CD4-positive, alpha-beta T cell treated with Interleukin-21 for 1 hour (primary cell): ENCODE measurements around the gene NLGN1.
A peak's percentile ranks its signal among the peaks of the same experiment; 100 is the strongest.
"Not testable (repeated sequence)": the region's sequence is repeated elsewhere in the genome, so short reads cannot be mapped to it uniquely, and the experiment has no call there.

ENCODE experiments used
- DNase-seq: peaks from one replicate; pipeline ENCODE4 v3.0.0-alpha.2; 2020

Gene NLGN1

GRCh38 chr3:173397161-173398110 lies at the start of gene NLGN1:
NLGN1 (plus strand) TSS chr3:173397744.
- DNase-seq: no peak

DNA sequence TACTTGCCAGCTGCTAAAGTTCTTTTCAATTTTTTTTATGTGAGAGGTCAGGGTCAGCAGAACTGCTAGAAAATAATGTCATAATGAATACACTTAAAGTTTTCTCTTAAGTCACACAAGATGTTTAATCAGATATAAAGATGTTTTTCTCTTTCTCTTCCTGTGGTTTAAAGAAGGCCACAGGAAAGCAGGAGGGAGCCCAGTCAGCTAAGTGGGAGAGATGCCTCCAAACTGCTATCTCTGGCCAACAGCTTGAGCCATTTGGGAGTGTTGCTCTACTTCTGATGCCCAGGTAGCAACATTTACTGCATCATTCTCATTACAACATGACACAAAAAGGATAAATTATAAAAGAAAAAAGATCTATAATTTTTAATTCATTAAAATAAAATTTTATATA lies 45.7 kb upstream of the NLGN1 start:
- DNase-seq: no peak

DNA sequence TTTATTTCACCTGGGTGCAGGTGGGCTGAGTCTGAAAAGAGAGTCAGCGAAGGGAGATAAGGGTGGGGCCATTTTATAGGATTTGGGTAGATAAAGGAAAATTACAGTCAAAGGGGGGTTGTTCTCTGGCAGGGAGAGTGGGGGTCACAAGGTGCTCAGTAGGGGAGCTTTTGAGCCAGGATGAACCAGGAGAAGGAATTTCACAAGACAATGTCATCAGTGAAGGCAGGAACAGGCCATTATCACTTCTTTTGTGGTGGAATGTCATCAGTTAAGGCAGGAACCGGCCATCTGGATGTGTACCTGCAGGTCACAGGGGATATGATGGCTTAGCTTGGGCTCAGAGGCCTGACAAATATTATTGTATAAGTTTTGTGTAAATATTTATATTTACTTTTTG lies 44.4 kb upstream of the NLGN1 start:
- DNase-seq: not testable (repeated sequence)

DNA sequence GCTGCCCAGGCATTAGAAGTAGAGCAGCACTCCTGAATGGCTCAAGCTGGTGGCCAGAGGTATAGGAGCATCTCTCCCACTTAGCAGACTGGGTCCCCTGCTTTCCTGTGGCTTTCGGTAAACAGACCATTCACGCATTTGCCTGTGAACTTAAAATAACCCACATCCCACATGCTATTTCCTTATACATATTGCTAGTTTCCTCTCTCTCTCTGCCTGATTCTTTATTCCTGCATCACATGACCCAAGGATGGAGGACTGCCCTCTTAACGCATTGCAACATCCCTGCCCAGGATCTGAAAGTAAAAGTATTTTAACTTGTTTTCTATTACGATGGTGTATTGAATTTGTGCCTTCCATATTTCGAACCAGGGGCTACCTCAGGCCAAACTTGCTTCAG lies 43.4 kb upstream of the NLGN1 start:
- no peak for DNase-seq

DNA sequence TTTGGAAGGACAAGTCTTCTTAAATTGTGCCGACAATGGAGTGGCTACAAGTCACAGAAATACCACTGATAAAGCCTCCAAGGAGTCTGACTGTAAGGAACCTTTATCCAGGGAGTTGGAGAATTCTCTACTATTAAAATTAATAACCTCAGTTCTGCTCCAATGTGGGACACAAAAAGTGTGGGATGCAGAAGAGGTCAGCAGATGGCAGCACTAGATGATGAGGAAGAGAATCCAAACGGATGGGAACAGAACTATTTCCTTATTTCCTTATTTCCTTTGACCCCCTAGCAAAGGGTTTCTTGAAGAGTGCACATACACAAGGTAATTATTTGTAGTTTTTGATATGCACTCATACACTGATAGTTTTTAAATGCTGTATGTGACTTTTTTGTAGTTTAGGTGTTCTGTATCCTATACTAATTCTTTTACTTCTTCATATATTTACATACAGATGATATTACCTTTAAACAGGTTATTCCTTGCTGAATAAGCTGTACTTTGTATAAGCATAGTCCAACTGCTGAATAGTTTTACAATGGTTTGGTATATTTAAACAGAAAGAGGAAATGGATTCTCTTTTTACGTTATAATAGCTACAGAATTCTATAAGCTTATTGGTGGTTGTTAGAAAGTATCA lies 25.6 kb upstream of the NLGN1 start:
- no peak for DNase-seq

- no peak for DNase-seq
Observed at GRCh38 chr3:173380681-173381080, 16.9 kb upstream of the NLGN1 start.

DNA sequence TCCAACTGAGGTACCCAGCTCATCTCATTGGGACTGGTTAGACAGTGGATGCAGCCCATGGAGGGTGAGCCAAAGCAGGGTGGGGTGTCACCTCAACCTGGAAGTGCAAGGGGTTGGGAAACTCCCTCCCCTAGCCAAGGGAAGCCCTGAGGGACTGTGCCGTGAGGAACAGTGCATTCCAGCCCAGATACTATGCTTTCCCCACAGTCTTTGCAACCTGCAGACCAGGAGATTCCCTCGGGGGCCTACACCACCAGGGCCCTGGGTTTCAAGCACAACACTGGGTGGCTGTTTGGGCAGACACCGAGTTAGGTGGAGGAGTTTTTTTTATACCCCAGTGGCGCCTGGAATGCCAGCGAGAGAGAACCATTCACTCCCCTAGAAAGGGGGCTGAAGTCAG lies 15.6 kb upstream of the NLGN1 start:
- not testable (repeated sequence) for DNase-seq

- no peak for DNase-seq
Observed at GRCh38 chr3:173395073-173395411, 2.5 kb upstream of the NLGN1 start.

DNA sequence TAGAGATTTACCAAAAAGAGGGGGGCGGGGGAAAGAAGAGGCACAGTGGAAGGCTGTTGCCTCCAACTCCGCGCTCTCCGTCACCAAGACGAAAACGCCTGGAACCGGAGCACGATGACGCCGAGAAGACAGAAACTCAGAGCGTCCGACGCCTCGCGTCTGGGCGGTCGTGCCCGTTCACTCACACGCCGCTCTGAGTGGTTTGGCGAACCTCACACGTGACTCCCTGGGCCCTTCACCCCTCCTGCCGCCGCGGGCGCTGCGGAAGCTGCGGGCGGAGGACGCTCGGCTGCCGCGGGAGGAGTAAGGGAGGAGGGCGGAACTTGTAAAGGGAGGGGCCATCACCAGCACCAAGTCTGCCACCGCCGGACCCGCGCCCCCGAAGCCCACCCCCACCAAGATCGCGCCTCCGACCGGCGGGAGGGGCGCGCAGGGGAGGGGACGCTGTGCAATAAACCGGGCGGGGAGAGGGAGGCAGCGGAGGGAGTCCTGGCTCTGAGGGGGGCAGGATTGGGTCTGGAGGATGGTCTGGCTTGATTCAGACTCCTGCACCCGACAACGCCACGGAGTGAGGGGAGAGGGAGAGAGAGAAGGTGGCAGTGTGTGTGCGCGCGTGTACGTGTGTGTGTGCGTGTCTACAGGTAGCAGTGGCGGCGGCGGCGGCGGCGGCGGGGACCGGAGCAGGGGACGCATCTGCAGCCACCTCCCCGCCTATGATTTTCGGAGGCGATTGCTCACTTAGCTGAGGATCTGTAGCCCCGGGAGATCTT lies 1.9 kb upstream of the NLGN1 start:
- DNase-seq: peak; percentile 34

GRCh38 chr3:173396191-173397041 lies 1.1 kb upstream of the NLGN1 start:
- no peak for DNase-seq

GRCh38 chr3:173398111-173398479 lies 551 bp downstream of the NLGN1 start:
- DNase-seq: no peak

DNA sequence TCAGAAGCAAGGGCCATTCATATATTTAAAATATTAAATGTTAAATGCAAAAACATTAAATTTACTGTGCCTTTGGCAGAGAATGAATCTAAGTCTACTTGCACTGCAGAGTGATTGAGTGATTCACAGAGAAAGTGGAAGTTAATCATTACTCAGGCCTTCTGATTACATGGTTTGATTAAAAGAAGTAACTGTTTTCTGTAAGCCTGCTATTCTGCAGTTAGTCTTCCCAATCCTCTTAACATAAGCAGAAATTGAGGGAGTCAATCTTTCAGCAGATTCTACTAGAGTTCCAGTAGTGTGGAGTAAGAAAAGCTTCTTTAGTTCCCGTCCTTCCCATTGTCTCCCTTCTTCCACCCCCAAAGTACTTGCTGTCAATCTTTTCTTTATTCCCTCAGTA lies 1.5 kb downstream of the NLGN1 start:
- no peak for DNase-seq

DNA sequence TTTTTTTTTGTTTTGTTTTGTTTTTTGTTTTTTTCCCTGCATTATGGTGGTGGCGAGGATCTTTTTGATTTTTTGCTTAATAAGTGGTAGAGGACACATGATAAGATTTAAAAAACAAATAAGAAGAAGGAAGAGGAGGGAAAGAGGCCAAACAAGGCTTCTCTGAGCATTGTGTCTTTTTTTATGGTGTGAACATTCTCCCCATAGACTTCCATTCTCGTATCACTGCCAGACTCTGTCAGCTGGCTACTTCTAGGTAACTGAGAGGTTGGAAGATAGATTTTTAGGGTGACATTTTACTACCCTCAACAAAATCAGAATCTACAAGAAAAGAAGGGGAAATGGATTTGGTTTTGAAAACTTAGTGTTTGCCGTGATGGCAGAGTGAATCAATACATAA lies 3.8 kb downstream of the NLGN1 start:
- no peak for DNase-seq

- no peak for DNase-seq
Observed at GRCh38 chr3:173402656-173403055, 5.1 kb downstream of the NLGN1 start.

GRCh38 chr3:173403376-173403775 lies 5.8 kb downstream of the NLGN1 start:
- no peak for DNase-seq

- DNase-seq: no peak
Observed at GRCh38 chr3:173404156-173404555, 6.6 kb downstream of the NLGN1 start.

DNA sequence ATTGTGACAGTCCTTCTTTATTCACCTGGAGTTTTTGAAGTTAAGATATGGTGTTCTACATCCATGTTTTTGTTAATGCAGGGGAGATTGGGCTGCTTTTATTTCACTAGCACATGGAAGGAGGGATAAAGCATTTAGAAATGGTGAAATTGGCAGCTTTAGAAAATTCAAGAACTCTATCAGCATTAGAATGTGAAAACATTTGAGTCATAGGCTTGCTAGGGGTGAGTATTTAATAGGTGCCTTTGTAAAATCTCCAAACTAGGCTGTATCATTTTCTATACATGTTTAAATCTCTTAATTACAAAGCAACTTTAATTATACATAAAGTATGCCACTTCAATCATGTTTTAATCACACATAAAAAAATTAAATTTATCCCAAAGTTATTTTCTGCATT lies 12.9 kb downstream of the NLGN1 start:
- DNase-seq: no peak

DNA sequence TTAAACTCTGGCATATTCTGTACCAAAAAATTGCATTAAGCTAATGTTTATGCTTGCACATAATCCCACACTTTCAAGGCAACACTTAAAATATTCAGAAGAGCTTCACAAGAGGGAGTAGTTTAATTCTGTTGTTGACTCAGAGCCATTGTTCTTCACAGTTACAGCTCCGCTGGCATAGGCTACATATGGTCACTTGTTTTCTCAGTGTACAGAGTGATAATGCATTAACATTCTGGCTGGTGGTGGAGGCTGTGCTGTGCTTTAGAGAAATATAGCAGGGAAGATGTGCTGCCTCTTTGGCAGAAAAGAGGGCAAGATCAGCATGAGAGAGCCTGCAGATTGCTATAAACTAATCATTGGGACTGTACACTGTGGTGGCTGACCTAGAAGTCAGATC lies 13.3 kb downstream of the NLGN1 start:
- DNase-seq: no peak

- DNase-seq: no peak
Observed at GRCh38 chr3:173411375-173411973, 13.9 kb downstream of the NLGN1 start.

- no peak for DNase-seq
Observed at GRCh38 chr3:173416070-173416469, 18.5 kb downstream of the NLGN1 start.

GRCh38 chr3:173429076-173429475 lies 31.5 kb downstream of the NLGN1 start:
- DNase-seq: no peak

DNA sequence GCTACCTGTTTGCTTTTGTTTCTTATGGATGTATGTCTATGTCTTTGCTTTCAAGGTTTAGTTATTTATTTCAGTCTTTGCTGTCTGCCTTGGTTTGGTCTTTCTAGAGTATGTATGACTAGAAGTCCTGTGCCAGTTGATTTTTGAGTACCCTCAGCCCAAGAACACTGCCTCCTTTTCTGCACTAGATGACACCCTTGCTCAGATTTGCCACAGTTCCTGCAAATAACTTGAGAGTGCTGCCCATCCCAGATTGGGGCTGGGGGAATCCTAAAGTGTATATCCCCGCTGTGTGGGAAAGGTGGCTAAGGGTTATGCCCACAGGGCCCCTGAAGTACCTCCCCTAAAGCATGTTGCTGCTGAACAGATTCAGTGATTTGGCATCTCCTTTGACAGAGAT lies 32.0 kb downstream of the NLGN1 start:
- no peak for DNase-seq
